Calu3 (cell line): ENCODE measurements around the gene HGS. TPM values are rescaled to one million over a fixed set of nuclear protein-coding genes. Genes with fewer than 3 reads are reported as not detected.
"Not testable (repeated sequence)": the region's sequence is repeated elsewhere in the genome, so short reads cannot be mapped to it uniquely, and the experiment has no call there.

Experiments used
- BruUV-seq: library from RNA; stranded (reverse); fragments of 400-500 nt; replicated peaks from 2 replicates; lab custom pipeline; 2021; lab: Mats Ljungman, UMichigan
- CTCF ChIA-PET: fragments of 300-600 bp; sonication (Branson Sonifier 250); formaldehyde crosslinking; loops from one replicate; lab custom pipeline; 2022; ENCODE audit warnings: antibody characterized with exemption; lab: Charles Lee
- DNase-seq: peaks from one replicate; pipeline ENCODE4 v3.0.0; 2022
- H3K27ac Mint-ChIP-seq: one replicate; pipeline ENCODE4 v1.8.0; 2022; ENCODE audit warnings: mixed read lengths; ENCODE audit not compliant: unreplicated experiment
- H3K27me3 Mint-ChIP-seq: one replicate; pipeline ENCODE4 v1.8.0; 2022; ENCODE audit warnings: mixed read lengths; ENCODE audit not compliant: unreplicated experiment
- H3K36me3 Mint-ChIP-seq: one replicate; pipeline ENCODE4 v1.8.0; 2022; ENCODE audit warnings: mild to moderate bottlenecking, moderate library complexity, mixed read lengths; ENCODE audit not compliant: insufficient read depth, unreplicated experiment
- H3K4me1 Mint-ChIP-seq: one replicate; pipeline ENCODE4 v1.8.0; 2022; ENCODE audit warnings: mild to moderate bottlenecking, low read depth, mixed read lengths; ENCODE audit not compliant: unreplicated experiment
- H3K4me3 Mint-ChIP-seq: one replicate; pipeline ENCODE4 v1.8.0; 2022; ENCODE audit warnings: mild to moderate bottlenecking, low read depth, moderate library complexity, mixed read lengths; ENCODE audit not compliant: unreplicated experiment
- H3K9me3 Mint-ChIP-seq: one replicate; pipeline ENCODE4 v1.8.0; 2022; ENCODE audit warnings: low read depth, mixed read lengths; ENCODE audit not compliant: unreplicated experiment
- CTCF ChIP-seq: fragments of 200-600 bp; IDR thresholded peaks from one replicate; pipeline ENCODE4 v1.8.0; 2022; ENCODE audit warnings: antibody characterized with exemption; ENCODE audit not compliant: unreplicated experiment
- intact Hi-C: fragments of 100-400 bp; cut with micrococcal nuclease; formaldehyde crosslinking; loops from one replicate; pipeline ENCODE4 v1.10.0; 2022; ENCODE audit not compliant: unreplicated experiment
- total RNA-seq: library from RNA; stranded (reverse); gene quantifications from 2 replicates; pipeline ENCODE4 v1.2.3, GENCODE V29; 2022

Gene HGS
- total RNA-seq, 1 experiment from 2014 or later, result 160 TPM

- CTCF ChIA-PET, result interaction anchor here (0.6 to 2.5 kb wide), 6 partner anchors 59 to 633 kb away, joined by 3 to 7 read pairs (median 4); no protein-coding TSS in a partner anchor
- Mint-ChIP-seq H3K36me3 (peaks cover 28% of the 10 kb centered on the region), H3K9me3 (no peaks in the 10 kb centered on the region), H3K4me3 (peak overlapping the region; percentile 68), H3K27ac (peak overlapping the region; percentile 67), H3K4me1 (peaks cover 21% of the 10 kb centered on the region), H3K27me3 (peaks cover 24% of the 10 kb centered on the region)
- no TSS peak for BruUV-seq
- no peak for TF ChIP-seq CTCF
- DNase-seq, result peak; percentile 65
- intact Hi-C loops, result no loop called here
These were observed 51.7 kb downstream of the HGS start for GRCh38 chr17:81735264-81736102.

GRCh38 chr17:81737947-81738800, 54.4 kb downstream of the HGS start:
- intact Hi-C loops, result no loop called here

GRCh38 chr17:81738801-81739393, 55.1 kb downstream of the HGS start:
- no peak overlapping the region for H3K27ac Mint-ChIP-seq
- no peaks in the 10 kb centered on the region for H3K9me3 Mint-ChIP-seq
- no peak overlapping the region for H3K4me3 Mint-ChIP-seq
- peaks cover 18% of the 10 kb centered on the region for H3K36me3 Mint-ChIP-seq
- no peak for TF ChIP-seq CTCF
- peaks cover 13% of the 10 kb centered on the region for H3K4me1 Mint-ChIP-seq
- intact Hi-C loops, result no loop called here
- DNase-seq, result no peak
- BruUV-seq, result no TSS peak
- CTCF ChIA-PET, result interaction anchor here (0.6 to 1.2 kb wide), 3 partner anchors 11 to 94 kb away, joined by 3 to 4 read pairs (median 3); partner anchors contain the start of gene MCRIP1
- H3K27me3 Mint-ChIP-seq, result no peaks in the 10 kb centered on the region

More at GRCh38 chr17:81737947-81738800, 54.4 kb downstream of the HGS start:
- BruUV-seq, result no TSS peak
- no peak for TF ChIP-seq CTCF
- H3K9me3 Mint-ChIP-seq, result no peaks in the 10 kb centered on the region
- CTCF ChIA-PET, result interaction anchor here (1.2 kb wide), 1 partner anchor 95 kb away, joined by 4 read pairs; the partner anchor contains the start of gene MCRIP1
- H3K27me3 Mint-ChIP-seq, result peaks cover 5% of the 10 kb centered on the region
- peaks cover 25% of the 10 kb centered on the region for H3K36me3 Mint-ChIP-seq
- no peak overlapping the region for H3K4me3 Mint-ChIP-seq
- peaks cover 21% of the 10 kb centered on the region for H3K4me1 Mint-ChIP-seq
- no peak for DNase-seq
- no peak overlapping the region for H3K27ac Mint-ChIP-seq

- H3K27ac Mint-ChIP-seq, DNase-seq, H3K27me3 Mint-ChIP-seq, BruUV-seq, H3K9me3 Mint-ChIP-seq, intact Hi-C loops, H3K4me3 Mint-ChIP-seq, H3K4me1 Mint-ChIP-seq: not testable (repeated sequence)
- CTCF ChIA-PET, result interaction anchor here (0.6 to 0.7 kb wide), 2 partner anchors 11 to 80 kb away, joined by 3 read pairs; no protein-coding TSS in a partner anchor
- H3K36me3 Mint-ChIP-seq, result peaks cover 15% of the 10 kb centered on the region
These were observed 55.8 kb downstream of the HGS start for GRCh38 chr17:81739593-81739992.
